ENCODE results near the gene FDX1.

The FDX1 gene

DNA sequence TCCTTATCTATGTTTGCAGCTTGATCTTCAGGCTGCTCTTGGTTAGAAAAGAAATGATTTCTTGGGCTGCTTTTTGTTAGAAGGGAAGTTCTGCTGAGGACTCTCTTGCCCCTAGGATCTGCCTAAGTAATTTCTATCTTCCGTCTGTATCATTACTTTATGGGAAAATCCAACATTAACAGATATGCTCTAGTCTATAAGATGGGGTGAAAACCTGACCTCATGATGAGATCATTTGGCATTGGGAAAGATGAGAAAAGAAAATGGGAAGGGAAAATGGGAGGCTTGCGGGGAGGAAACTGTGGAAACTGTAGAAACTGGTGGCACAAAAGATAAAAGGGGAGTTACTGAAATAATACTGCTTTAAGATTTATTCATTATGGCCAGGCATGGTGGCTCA is 63.6 kb downstream of the FDX1 start:
- H3K27ac Mint-ChIP-seq = no peak overlapping the region
- no peaks in the 10 kb centered on the region for H3K4me1 Mint-ChIP-seq
- H3K4me3 Mint-ChIP-seq = no peak overlapping the region
- DNase-seq (no peak), ATAC-seq (no peak)
- H3K9me3 Mint-ChIP-seq = no peaks in the 10 kb centered on the region
- H3K27me3 Mint-ChIP-seq = peaks cover 5% of the 10 kb centered on the region
- H3K36me3 Mint-ChIP-seq (ENCODE audit: low read depth) = no peaks in the 10 kb centered on the region

DNA sequence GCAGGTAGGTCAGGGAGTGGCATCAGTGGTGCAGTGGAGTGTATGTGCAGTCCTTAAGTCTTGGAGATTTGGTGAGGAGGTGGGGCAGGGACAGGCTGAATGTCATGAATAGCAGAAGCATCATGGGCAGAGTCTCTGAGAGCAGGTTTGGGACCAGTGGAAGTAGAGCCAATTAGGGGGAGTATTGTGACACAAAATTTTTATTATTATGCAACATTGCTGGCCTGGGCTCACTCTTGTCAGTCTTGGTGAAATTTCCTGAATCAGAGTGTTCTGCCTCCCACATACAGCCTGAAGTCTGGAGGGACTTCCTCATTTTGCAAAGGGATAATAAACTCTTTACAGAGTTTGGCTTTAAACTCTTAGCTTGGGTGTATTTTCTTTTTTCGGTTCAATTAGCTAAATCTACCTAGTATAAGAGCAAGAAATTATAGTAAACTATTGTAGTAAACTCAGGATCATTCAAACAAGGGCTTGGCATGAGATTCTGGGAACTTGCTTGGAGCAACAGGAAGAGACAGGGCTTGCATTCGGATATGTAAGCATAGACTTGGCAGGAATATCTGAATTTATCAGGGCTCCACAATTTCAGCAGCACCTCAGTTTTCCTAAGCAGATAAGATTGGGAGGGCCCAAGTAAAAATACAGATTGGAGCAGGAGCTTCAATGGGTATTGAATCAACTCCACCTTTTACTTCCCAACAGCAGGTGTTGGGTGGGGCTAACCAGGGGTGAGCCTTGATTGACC is 67.7 kb downstream of the FDX1 start:
- Mint-ChIP-seq H3K27me3 (peaks cover 4% of the 10 kb centered on the region), H3K36me3 (ENCODE audit: low read depth) (no peaks in the 10 kb centered on the region), H3K4me3 (no peak overlapping the region), H3K4me1 (no peaks in the 10 kb centered on the region), H3K9me3 (no peaks in the 10 kb centered on the region), H3K27ac (no peak overlapping the region)
- DNase-seq (no peak), ATAC-seq (no peak)

DNA sequence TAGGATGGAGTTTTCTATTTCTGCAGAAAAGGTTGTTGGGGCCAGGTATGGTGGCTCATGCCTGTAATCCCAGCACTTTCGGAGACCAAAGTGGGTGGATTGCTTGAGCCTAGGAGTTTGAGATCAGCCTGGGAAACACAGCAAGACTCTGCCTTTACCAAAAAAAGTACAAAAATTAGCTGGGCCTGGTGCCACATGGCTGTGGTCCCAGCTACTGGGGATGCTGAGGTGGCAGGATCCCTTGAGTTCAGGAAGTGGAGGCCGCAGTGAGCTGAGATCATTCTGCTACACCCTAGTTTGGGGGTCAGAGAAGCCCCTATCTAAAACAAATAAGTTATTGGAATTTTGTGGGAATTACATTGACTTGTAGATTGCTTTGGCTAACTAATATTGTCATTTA is 71.7 kb downstream of the FDX1 start:
- H3K4me3 Mint-ChIP-seq = no peak overlapping the region
- H3K9me3 Mint-ChIP-seq = no peaks in the 10 kb centered on the region
- no peak for ATAC-seq
- no peak for DNase-seq
- no peaks in the 10 kb centered on the region for H3K36me3 Mint-ChIP-seq (ENCODE audit: low read depth)
- H3K4me1 Mint-ChIP-seq = no peaks in the 10 kb centered on the region
- H3K27ac Mint-ChIP-seq = no peak overlapping the region
- no peaks in the 10 kb centered on the region for H3K27me3 Mint-ChIP-seq

DNA sequence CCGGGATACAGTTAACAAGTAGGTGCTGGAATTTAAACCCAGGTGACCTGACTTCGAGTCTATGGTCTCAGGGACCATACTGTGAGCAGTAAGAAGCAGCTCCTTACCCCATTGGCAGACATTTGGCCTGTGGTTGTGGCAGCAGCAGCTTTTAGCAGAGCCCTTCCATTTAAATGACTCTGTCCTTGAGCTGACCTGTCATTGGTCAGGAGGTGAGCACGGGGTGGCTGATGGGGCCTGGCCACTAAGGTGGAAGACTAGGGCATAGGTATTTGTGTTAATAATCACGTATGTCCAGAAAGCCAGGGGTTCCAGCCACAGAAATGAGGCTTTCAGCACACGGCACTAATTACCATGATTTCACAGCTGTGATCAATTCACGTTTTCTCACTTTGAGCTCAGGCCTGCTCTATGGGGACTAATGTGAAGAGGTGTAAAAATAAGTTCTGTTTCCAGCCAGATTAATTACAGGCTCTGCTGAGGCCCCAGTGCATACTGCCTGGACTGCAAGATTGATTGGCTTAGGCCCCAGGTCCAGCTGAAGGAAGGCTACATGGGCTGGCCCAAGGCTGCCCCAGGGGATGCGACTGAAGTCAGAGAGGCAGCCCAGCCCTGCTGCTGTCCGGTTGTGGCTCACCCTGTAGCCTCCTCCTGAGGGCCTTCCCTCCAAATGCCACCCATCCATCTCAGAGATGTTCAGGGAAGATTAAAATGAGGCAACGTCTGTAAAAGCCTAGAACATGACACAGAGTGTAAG is 76.0 kb downstream of the FDX1 start:
- H3K27ac Mint-ChIP-seq = no peak overlapping the region
- H3K36me3 Mint-ChIP-seq (ENCODE audit: low read depth) = no peaks in the 10 kb centered on the region
- H3K4me3 Mint-ChIP-seq = no peak overlapping the region
- no peaks in the 10 kb centered on the region for H3K4me1 Mint-ChIP-seq
- H3K27me3 Mint-ChIP-seq = no peaks in the 10 kb centered on the region
- no peaks in the 10 kb centered on the region for H3K9me3 Mint-ChIP-seq
- DNase-seq = no peak
- ATAC-seq = no peak

DNA sequence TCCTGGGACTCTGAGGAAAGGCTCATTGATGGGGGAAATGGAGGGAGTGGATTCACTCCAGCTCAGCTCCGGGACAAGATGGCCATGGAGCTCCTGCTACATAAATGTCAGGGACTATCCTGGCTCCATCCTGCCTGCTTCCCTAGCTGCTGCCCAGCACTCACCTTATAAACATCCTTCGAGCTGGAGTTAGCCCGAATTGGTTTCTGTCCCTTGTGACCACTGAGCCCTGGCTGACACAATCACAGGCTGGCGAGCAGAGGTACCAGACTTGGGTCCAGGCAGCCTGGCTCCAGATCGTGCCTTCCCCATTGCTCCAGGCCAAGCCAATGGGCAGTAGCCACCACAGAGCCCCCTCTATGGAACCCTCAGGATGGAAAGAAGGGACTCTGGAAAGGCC is 77.6 kb downstream of the FDX1 start:
- DNase-seq (no peak), ATAC-seq (no peak)
- Mint-ChIP-seq H3K36me3 (ENCODE audit: low read depth) (no peaks in the 10 kb centered on the region), H3K27ac (no peak overlapping the region), H3K27me3 (no peaks in the 10 kb centered on the region), H3K4me1 (no peaks in the 10 kb centered on the region), H3K9me3 (no peaks in the 10 kb centered on the region), H3K4me3 (no peak overlapping the region)

DNA sequence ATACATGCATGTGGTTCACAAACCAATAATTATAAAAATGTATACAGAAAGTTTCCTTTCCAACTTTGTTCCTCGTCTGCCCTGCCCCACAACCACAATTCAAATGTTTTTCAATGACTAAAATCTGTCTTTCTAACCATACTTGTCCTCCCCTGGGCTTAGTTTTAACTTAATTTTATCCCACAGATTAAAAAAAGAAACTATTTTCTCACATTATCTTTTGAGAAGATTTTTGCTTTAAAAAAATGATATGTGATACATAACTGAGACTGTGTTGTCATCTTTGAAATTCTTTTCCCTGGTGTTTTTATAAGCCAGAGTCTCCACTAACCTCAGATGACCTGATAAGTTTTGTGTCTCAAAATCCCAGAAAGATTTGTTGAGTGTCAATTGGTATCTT is 79.0 kb downstream of the FDX1 start:
- no peak for ATAC-seq
- Mint-ChIP-seq H3K27me3 (no peaks in the 10 kb centered on the region), H3K36me3 (ENCODE audit: low read depth) (no peaks in the 10 kb centered on the region), H3K9me3 (no peaks in the 10 kb centered on the region), H3K27ac (no peak overlapping the region), H3K4me1 (no peaks in the 10 kb centered on the region), H3K4me3 (no peak overlapping the region)
- no peak for DNase-seq

DNA sequence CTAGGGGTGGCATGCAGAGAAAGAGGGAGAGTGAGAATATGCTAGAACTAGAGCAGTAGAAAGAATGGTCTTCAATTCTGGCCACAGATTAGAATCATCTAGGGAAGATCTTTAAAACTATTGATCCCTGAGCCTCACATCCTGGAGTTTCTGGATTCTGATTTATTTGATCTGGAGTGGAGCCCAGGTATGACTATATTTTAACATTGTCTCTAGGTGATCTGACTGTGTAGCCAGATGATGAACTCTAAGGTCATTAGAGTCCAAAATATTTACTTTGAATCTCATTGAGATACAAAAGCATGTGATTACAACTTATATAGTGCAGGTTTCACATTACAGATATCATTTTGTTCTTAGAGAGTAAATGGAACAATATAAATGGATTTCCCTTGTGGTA is 79.7 kb downstream of the FDX1 start:
- H3K27me3 Mint-ChIP-seq = no peaks in the 10 kb centered on the region
- no peaks in the 10 kb centered on the region for H3K4me1 Mint-ChIP-seq
- ATAC-seq = no peak
- no peak for DNase-seq
- H3K36me3 Mint-ChIP-seq (ENCODE audit: low read depth) = no peaks in the 10 kb centered on the region
- H3K27ac Mint-ChIP-seq = no peak overlapping the region
- H3K4me3 Mint-ChIP-seq = no peak overlapping the region
- H3K9me3 Mint-ChIP-seq = no peaks in the 10 kb centered on the region

DNA sequence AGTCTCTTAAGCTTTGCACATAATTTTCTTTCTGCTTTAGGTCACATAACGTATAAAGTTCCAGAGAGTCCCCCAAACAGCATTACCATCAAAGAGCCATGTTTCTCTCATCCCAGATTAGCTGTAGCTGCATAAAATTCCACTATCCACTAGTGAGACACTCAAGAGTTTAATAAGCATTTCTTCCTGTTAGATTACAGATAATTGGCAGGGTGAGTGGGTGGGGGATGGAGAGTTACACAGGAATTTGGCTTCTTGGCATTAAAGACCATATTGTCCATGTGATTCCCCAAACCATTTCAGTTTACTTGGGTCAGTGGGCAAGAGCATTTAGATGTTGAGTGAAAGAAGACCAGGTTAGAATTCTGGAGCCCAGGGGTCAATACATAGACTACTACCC is 82.3 kb downstream of the FDX1 start:
- Mint-ChIP-seq H3K36me3 (ENCODE audit: low read depth) (no peaks in the 10 kb centered on the region), H3K27me3 (no peaks in the 10 kb centered on the region), H3K4me1 (no peaks in the 10 kb centered on the region), H3K9me3 (peaks cover 2% of the 10 kb centered on the region), H3K4me3 (no peak overlapping the region), H3K27ac (no peak overlapping the region)
- ATAC-seq (no peak), DNase-seq (no peak)

DNA sequence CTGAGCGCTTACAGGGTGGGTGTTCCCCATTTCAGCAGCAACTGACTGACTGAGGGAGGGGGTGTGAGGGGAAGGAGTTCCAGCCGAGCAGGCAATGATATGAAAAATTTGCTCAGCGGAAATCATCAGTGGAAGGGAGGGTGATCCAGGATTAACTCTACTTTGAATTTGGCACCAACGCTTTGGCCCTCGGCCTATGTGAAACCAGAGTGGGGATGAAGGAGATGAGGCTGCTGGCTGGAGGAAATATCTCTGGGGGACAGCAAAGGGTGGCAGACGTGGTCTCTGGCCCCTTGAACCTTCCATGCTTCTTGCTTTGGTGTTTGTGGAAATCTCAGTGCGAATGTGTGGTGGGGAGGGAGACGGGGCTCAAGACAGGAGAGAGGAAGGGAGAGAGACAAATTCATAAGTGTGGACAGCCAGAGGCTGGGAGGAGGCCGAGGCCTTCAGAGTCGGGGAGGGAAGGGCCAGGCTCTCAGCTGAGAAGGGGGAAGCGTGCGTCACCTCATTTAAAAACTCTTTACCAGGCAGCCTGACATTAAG is 83.6 kb downstream of the FDX1 start:
- Mint-ChIP-seq H3K4me3 (no peak overlapping the region), H3K27me3 (no peaks in the 10 kb centered on the region), H3K9me3 (peaks cover 8% of the 10 kb centered on the region), H3K36me3 (ENCODE audit: low read depth) (no peaks in the 10 kb centered on the region), H3K27ac (no peak overlapping the region), H3K4me1 (no peaks in the 10 kb centered on the region)
- DNase-seq (no peak), ATAC-seq (no peak)

DNA sequence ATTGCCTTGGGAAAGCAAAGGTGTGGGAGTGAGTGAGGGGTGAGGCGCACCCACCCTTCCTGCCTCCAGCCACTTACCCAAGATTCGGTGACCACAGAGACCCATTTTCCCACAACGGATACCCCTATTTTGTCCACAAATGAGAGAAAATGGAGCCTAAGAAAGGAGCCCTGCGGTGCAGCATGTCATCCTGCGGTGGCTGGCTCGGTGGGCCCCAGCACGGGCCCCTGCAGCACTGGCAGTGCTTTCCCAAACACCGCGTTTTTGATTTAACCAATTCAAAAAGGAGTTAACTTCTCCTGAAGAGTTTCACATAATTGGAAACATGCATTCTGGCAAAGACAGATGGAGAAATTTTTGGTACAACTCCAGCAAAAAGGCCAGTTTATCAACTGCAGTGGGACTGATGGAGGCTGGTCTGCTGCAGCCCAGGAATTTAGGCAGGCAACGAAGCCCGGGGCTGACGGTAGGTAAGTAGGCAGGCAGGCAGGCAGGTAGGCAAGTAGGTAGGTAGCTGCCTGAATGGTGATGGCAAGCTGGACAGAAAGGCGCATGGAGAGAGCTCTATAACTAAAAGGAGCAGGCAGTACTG is 84.2 kb downstream of the FDX1 start:
- Mint-ChIP-seq H3K27me3 (no peaks in the 10 kb centered on the region), H3K27ac (no peak overlapping the region), H3K4me1 (no peaks in the 10 kb centered on the region), H3K4me3 (no peak overlapping the region), H3K9me3 (peaks cover 11% of the 10 kb centered on the region), H3K36me3 (ENCODE audit: low read depth) (no peaks in the 10 kb centered on the region)
- ATAC-seq (no peak), DNase-seq (no peak)
